ENCODE results near the gene PLA2G2F. TPM values are rescaled to one million over a fixed set of nuclear protein-coding genes. Genes with fewer than 3 reads are reported as not detected.

Gene PLA2G2F
- total RNA-seq, 1 donor: not detected

DNA sequence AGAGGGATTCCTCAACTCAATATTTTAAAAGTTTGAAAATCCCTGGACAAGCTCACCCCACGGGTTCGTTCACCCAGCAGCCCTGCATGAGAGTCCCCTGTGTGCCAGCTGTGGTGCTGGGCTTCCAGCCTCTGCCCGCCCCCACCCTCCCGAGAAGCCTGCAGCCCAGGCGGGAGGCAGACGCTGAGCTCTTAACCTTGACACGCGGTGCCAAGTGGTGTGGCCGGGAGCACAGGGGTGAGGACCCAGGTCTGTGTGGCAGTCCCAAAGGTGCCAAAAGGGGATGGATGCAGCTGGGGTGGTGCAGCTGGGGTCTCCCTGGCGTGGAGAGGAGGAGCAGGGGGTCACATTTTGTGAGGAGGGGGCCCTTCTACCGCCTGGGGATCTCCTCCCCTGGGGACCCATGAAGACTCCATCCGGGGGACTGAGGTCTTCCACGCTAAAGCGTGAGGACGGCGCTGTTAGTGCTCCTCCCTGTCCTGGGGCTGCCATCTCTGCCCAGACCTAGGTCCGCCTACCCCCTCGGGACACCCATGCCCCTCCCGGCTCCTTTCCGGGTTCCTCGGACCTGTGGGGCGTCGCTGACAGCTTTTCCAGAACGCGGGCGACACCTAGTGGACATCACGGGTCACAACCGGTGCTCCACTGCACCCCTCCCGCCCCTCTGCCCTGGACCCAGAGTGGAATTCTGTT, 12.9 kb downstream of the PLA2G2F start:
- TF ChIP-seq, protein P1, sequence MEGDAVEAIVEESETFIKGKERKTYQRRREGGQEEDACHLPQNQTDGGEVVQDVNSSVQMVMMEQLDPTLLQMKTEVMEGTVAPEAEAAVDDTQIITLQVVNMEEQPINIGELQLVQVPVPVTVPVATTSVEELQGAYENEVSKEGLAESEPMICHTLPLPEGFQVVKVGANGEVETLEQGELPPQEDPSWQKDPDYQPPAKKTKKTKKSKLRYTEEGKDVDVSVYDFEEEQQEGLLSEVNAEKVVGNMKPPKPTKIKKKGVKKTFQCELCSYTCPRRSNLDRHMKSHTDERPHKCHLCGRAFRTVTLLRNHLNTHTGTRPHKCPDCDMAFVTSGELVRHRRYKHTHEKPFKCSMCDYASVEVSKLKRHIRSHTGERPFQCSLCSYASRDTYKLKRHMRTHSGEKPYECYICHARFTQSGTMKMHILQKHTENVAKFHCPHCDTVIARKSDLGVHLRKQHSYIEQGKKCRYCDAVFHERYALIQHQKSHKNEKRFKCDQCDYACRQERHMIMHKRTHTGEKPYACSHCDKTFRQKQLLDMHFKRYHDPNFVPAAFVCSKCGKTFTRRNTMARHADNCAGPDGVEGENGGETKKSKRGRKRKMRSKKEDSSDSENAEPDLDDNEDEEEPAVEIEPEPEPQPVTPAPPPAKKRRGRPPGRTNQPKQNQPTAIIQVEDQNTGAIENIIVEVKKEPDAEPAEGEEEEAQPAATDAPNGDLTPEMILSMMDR (IDR thresholded peaks at IDR 0.05; ENCODE audit: extremely low read depth, low read depth, low read length): peak; percentile 85
- peak overlapping the region; percentile 92 for H2AFZ ChIP-seq (ENCODE audit: low read length)
- H3K9me3 ChIP-seq (ENCODE audit: low read depth, low read length): no peaks in the 10 kb centered on the region
- H3K27ac ChIP-seq (ENCODE audit: low read depth, low read length): no peak overlapping the region
- no peaks in the 10 kb centered on the region for H3K27me3 ChIP-seq (ENCODE audit: insufficient read depth, low read length)
- no peaks in the 10 kb centered on the region for H3K79me2 ChIP-seq (ENCODE audit: insufficient read depth, low read length)
- H3K4me1 ChIP-seq (ENCODE audit: insufficient read depth, low read length): peaks cover 13% of the 10 kb centered on the region
- no peaks in the 10 kb centered on the region for H3K36me3 ChIP-seq (ENCODE audit: insufficient read depth, low read length)
- H3K4me2 ChIP-seq (ENCODE audit: insufficient read depth, low read length): peak overlapping the region; percentile 83
- H4K20me1 ChIP-seq (ENCODE audit: insufficient read depth, low read length): no peaks in the 10 kb centered on the region
- peak overlapping the region; percentile 63 for H3K4me3 ChIP-seq (ENCODE audit: insufficient read depth, low read length)
- DNase-seq (ENCODE audit: insufficient read length, low spot score, missing footprints): peak; percentile 99

- peaks cover 13% of the 10 kb centered on the region for H3K4me1 ChIP-seq (ENCODE audit: insufficient read depth, low read length)
- H3K27ac ChIP-seq (ENCODE audit: low read depth, low read length): no peak overlapping the region
- no peaks in the 10 kb centered on the region for H3K27me3 ChIP-seq (ENCODE audit: insufficient read depth, low read length)
- no peaks in the 10 kb centered on the region for H3K36me3 ChIP-seq (ENCODE audit: insufficient read depth, low read length)
- H3K4me3 ChIP-seq (ENCODE audit: insufficient read depth, low read length): no peak overlapping the region
- no peaks in the 10 kb centered on the region for H3K79me2 ChIP-seq (ENCODE audit: insufficient read depth, low read length)
- peak overlapping the region; percentile 83 for H3K4me2 ChIP-seq (ENCODE audit: insufficient read depth, low read length)
- peak overlapping the region; percentile 69 for H2AFZ ChIP-seq (ENCODE audit: low read length)
- no peaks in the 10 kb centered on the region for H3K9me3 ChIP-seq (ENCODE audit: low read depth, low read length)
- peak; percentile 27 for DNase-seq (ENCODE audit: insufficient read length, low spot score, missing footprints)
- TF ChIP-seq, protein P1 (IDR thresholded peaks at IDR 0.05; ENCODE audit: extremely low read depth, low read depth, low read length): peak; percentile 6
- no peaks in the 10 kb centered on the region for H4K20me1 ChIP-seq (ENCODE audit: insufficient read depth, low read length)
Observed at GRCh38 chr1:20152599-20152930, 13.4 kb downstream of the PLA2G2F start.

- no peaks in the 10 kb centered on the region for H3K36me3 ChIP-seq (ENCODE audit: insufficient read depth, low read length)
- no peaks in the 10 kb centered on the region for H3K79me2 ChIP-seq (ENCODE audit: insufficient read depth, low read length)
- peaks cover 13% of the 10 kb centered on the region for H3K4me1 ChIP-seq (ENCODE audit: insufficient read depth, low read length)
- H4K20me1 ChIP-seq (ENCODE audit: insufficient read depth, low read length): no peaks in the 10 kb centered on the region
- TF ChIP-seq, protein P1 (IDR thresholded peaks at IDR 0.05; ENCODE audit: extremely low read depth, low read depth, low read length): no peak
- peak; percentile 64 for DNase-seq (ENCODE audit: insufficient read length, low spot score, missing footprints)
- no peaks in the 10 kb centered on the region for H3K27me3 ChIP-seq (ENCODE audit: insufficient read depth, low read length)
- H3K4me3 ChIP-seq (ENCODE audit: insufficient read depth, low read length): no peak overlapping the region
- peak overlapping the region; percentile 69 for H2AFZ ChIP-seq (ENCODE audit: low read length)
- no peaks in the 10 kb centered on the region for H3K9me3 ChIP-seq (ENCODE audit: low read depth, low read length)
- no peak overlapping the region for H3K27ac ChIP-seq (ENCODE audit: low read depth, low read length)
- H3K4me2 ChIP-seq (ENCODE audit: insufficient read depth, low read length): no peak overlapping the region
Observed at GRCh38 chr1:20153000-20153418, 13.9 kb downstream of the PLA2G2F start.

DNA sequence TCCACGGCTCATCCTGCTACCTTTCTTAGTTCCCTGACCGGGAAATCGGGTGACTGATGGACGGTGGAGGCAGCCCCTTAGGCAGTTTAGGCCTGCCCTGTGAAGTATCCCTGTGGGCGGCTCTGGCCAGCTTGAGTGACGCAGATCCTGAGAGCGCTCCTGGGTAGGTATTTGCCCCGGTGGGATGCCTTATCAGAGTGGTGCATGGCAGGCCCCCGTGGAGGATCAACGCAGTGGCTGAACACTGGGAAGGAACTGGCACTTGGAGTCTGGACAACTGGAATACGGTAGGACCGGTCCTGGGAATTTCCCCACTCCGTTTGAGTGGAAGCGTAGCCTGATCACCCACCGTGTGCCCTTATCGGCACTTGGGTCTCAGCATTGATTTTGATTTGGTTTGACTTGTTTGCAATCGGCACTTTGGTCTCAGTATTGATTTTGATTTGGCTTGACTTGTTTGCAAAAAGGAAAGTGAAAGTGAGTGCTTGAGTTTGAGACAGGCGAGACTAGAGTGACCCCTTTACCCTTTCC, 15.2 kb downstream of the PLA2G2F start:
- H3K9me3 ChIP-seq (ENCODE audit: low read depth, low read length): peaks cover 5% of the 10 kb centered on the region
- no peaks in the 10 kb centered on the region for H4K20me1 ChIP-seq (ENCODE audit: insufficient read depth, low read length)
- H3K27ac ChIP-seq (ENCODE audit: low read depth, low read length): no peak overlapping the region
- H3K4me3 ChIP-seq (ENCODE audit: insufficient read depth, low read length): no peak overlapping the region
- no peaks in the 10 kb centered on the region for H3K36me3 ChIP-seq (ENCODE audit: insufficient read depth, low read length)
- peaks cover 13% of the 10 kb centered on the region for H3K4me1 ChIP-seq (ENCODE audit: insufficient read depth, low read length)
- H3K4me2 ChIP-seq (ENCODE audit: insufficient read depth, low read length): no peak overlapping the region
- no peaks in the 10 kb centered on the region for H3K79me2 ChIP-seq (ENCODE audit: insufficient read depth, low read length)
- TF ChIP-seq, protein P1 (IDR thresholded peaks at IDR 0.05; ENCODE audit: extremely low read depth, low read depth, low read length): no peak
- DNase-seq (ENCODE audit: insufficient read length, low spot score, missing footprints): peak; percentile 25
- peak overlapping the region; percentile 78 for H2AFZ ChIP-seq (ENCODE audit: low read length)
- H3K27me3 ChIP-seq (ENCODE audit: insufficient read depth, low read length): no peaks in the 10 kb centered on the region

Data from osteoblast (primary cell).